Measurements from ENCODE around the gene MYADM. TPM values are rescaled to one million over a fixed set of nuclear protein-coding genes. Genes with fewer than 3 reads are reported as not detected.
A peak's percentile ranks its signal among the peaks of the same experiment; 100 is the strongest.

The MYADM gene
- total and polyA plus RNA-seq, 2 of the 13 experiments (the other 11 are each of a cell fraction or from before 2014, with no cell fraction given), result 19.9 to 38.1 TPM

DNA sequence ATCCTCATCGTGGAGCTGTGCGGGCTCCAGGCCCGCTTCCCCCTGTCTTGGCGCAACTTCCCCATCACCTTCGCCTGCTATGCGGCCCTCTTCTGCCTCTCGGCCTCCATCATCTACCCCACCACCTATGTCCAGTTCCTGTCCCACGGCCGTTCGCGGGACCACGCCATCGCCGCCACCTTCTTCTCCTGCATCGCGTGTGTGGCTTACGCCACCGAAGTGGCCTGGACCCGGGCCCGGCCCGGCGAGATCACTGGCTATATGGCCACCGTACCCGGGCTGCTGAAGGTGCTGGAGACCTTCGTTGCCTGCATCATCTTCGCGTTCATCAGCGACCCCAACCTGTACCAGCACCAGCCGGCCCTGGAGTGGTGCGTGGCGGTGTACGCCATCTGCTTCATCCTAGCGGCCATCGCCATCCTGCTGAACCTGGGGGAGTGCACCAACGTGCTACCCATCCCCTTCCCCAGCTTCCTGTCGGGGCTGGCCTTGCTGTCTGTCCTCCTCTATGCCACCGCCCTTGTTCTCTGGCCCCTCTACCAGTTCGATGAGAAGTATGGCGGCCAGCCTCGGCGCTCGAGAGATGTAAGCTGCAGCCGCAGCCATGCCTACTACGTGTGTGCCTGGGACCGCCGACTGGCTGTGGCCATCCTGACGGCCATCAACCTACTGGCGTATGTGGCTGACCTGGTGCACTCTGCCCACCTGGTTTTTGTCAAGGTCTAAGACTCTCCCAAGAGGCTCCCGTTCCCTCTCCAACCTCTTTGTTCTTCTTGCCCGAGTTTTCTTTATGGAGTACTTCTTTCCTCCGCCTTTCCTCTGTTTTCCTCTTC is 6.3 kb downstream of the MYADM start:
- 97% methylated on average over 51 of the region's 51 CpGs for WGBS (ENCODE audit: low lambda C conversion rate)
- Histone ChIP-seq H2AFZ (ENCODE audit: low read length) (no peak overlapping the region), H3K27ac (ENCODE audit: extremely low read length, insufficient read depth, low read length) (no peak overlapping the region), H3K4me3 (replicated peaks in 1 of 3; ENCODE audit: insufficient read depth in 1 of 3, low read depth in 2 of 3, low read length in 3 of 3) (no peak overlapping the region), H4K20me1 (ENCODE audit: insufficient read depth, low read length) (peaks cover 20% of the 10 kb centered on the region), H3K9me3 (ENCODE audit: low read length) (no peaks in the 10 kb centered on the region), H3K27me3 (ENCODE audit: control insufficient read depth in 1 of 2, insufficient read depth in 2 of 2, low read length in 2 of 2) (no peaks in the 10 kb centered on the region; a peak in 1 of 5 replicates), H3K4me2 (ENCODE audit: low read depth, low read length) (no peak overlapping the region), H3K36me3 (replicated peaks in 1 of 2; ENCODE audit: control insufficient read depth in 1 of 2, insufficient read depth in 2 of 2, low read length in 2 of 2) (peaks cover 10 to 42% of the 10 kb centered on the region in 2 experiments; a peak in 4 of 5 replicates), H3K9ac (ENCODE audit: insufficient read depth, low read depth, low read length) (no peak overlapping the region), H3K79me2 (ENCODE audit: insufficient read depth, low read length) (peaks cover 6% of the 10 kb centered on the region), H3K4me1 (ENCODE audit: insufficient read depth, low read length) (peaks cover 4% of the 10 kb centered on the region; the same call in 1 of the 2 replicates)
- TF ChIP-seq AGO2 (optimal IDR thresholded peaks at IDR 0.05; ENCODE audit: low read depth, low read length) (peak; percentile 98), RBFOX2 (IDR thresholded peaks at IDR 0.05; ENCODE audit: low read depth, low read length) (peak; percentile 86), ZC3H13 (CRISPR knock-in tag; IDR thresholded peaks at IDR 0.05) (peak; percentile 88), MAFG (CRISPR knock-in tag; IDR thresholded peaks at IDR 0.05) (no peak), POLR2A (IDR thresholded peaks at IDR 0.05; ENCODE audit: insufficient read depth in 1 of 2, low read depth in 2 of 2, low read length in 2 of 2) (0 out of 4 replicates have a peak, but pooled peaks have one; percentile 6 to 33), TFE3 (CRISPR knock-in tag; IDR thresholded peaks at IDR 0.05) (no peak)
- DNase-seq (ENCODE audit: low spot score), result no peak
- ATAC-seq, result no peak
- no TSS peak for BruUV-seq (replicated peaks)
- intact Hi-C loops (cut with micrococcal nuclease; ENCODE audit: unreplicated experiment) (no loop called here), in situ Hi-C loops (cut with HindIII; ENCODE audit: extremely low pct_ligation_motif_present, low pct_unique_long_range_greater_than_20kb) (no loop called here)
- POLR2A ChIA-PET, result interaction anchor here (1.6 kb wide), 1 partner anchor 9 kb away, joined by 5 read pairs; no protein-coding TSS in a partner anchor
- CTCF ChIA-PET (ENCODE audit: low intra/inter-chr PET ratio, low total read pairs), result no interaction called here
- FAIRE-seq, result no peak

Measured in HepG2 (cell line).